HepG2 (cell line): ENCODE results near the gene SAMD4B. TPM values are rescaled to one million over a fixed set of nuclear protein-coding genes. Genes with fewer than 3 reads are reported as not detected.

Experiments used
- DR1 ChIP-seq: sonication (generic); formaldehyde crosslinking; IDR thresholded peaks from 2 replicates; pipeline ENCODE4 v1.8.0; 2021; ENCODE audit warnings: mild to moderate bottlenecking, missing genetic modification reagents, inconsistent platforms
- RFXAP ChIP-seq: sonication (generic); formaldehyde crosslinking; IDR thresholded peaks from 2 replicates; pipeline ENCODE4 v1.4.0; 2020; ENCODE audit warnings: missing genetic modification reagents, borderline replicate concordance
- SRY ChIP-seq: sonication (generic); formaldehyde crosslinking; IDR thresholded peaks from 2 replicates; pipeline ENCODE4 v1.8.0; 2022; ENCODE audit warnings: mild to moderate bottlenecking, missing genetic modification reagents
- TEAD2 ChIP-seq: sonication (generic); formaldehyde crosslinking; IDR thresholded peaks from 2 replicates; pipeline ENCODE4 v1.9.0; 2021; ENCODE audit warnings: missing genetic modification reagents
- ZNF660 ChIP-seq: sonication (generic); formaldehyde crosslinking; IDR thresholded peaks from 2 replicates; pipeline ENCODE4 v1.5.1; 2020; ENCODE audit warnings: mild to moderate bottlenecking, low read depth, missing genetic modification reagents, borderline replicate concordance
- polyA plus RNA-seq, 8 experiments: library from polyadenylated mRNA; depleted of rRNA in 3 of 8; stranded (reverse) in 7 of 8; unstranded in 1 of 8; fragments of >200 nt; fragmentation: Illumina TruSeq in 4 of 8; extraction: Trizol in 4 of 8; gene quantifications; 2 replicates each; pipeline versions ENCODE4 v1.2.1 to v1.2.3, GENCODE V29; 2011 to 2016; ENCODE audit warnings: low read depth in 4 of 8, missing spikeins in 1 of 8, mixed read lengths in 1 of 8; ENCODE audit not compliant: insufficient read depth in 1 of 8
- total RNA-seq, 5 experiments: library from RNA; depleted of rRNA; stranded (reverse); fragments of >200 nt; fragmentation: Illumina TruSeq; extraction: Trizol; gene quantifications; 2 replicates each; pipeline ENCODE4 v1.2.3, GENCODE V29; 2016; ENCODE audit warnings: low read depth in 1 of 5
- TF ChIP-seq, protein P1 (sequence below), 2 experiments: fragments of 450-650 bp in 1 of 2; sonication (generic) in 1 of 2; formaldehyde crosslinking in 1 of 2; IDR thresholded peaks; 2 replicates each; pipeline versions ENCODE4 v1.6.1 to v1.8.0; 2016 to 2022; ENCODE audit warnings: antibody characterized with exemption in 1 of 2, mild to moderate bottlenecking in 1 of 2, missing genetic modification reagents in 1 of 2

Gene SAMD4B
- total and polyA plus RNA-seq, 2 of the 13 experiments (the other 11 are each of a cell fraction or from before 2014, with no cell fraction given) = 26.0 to 31.8 TPM

DNA sequence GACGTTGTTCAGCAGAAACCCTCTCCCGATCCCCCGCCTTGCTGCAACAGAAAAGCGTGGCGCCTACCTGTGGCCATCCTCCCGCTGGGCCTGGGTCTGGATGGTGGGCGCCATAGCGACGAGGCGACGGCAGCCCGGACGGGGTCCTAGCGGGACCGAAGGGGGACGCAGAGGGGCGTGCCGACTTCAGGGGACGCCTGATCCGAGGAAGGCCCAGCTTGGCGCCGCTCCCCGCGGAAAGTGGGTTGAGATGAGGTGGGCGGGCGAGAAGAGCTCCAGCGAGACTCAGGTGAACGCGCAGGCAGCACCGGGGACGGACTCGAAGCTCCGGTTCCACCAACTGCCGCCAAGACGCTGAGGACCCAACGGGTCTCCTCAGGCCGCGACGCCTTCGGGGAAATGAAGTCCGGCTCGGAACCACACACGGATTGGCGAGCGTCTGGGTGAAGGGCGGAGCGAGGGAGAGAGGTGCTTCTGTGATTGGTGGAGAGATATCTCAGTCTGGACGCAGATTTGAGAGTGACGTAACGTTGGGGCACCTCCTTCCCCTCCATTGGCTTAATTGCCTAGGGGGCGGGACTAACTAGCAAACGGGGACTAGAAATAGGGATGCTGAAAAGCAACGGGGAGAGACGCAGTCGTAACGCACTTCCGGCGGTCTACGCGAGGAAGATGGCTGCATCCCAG lies 48.7 kb downstream of the SAMD4B start, which contains the start of the genes MED29 and PAF1 (continued):
- TF ChIP-seq, protein P1, sequence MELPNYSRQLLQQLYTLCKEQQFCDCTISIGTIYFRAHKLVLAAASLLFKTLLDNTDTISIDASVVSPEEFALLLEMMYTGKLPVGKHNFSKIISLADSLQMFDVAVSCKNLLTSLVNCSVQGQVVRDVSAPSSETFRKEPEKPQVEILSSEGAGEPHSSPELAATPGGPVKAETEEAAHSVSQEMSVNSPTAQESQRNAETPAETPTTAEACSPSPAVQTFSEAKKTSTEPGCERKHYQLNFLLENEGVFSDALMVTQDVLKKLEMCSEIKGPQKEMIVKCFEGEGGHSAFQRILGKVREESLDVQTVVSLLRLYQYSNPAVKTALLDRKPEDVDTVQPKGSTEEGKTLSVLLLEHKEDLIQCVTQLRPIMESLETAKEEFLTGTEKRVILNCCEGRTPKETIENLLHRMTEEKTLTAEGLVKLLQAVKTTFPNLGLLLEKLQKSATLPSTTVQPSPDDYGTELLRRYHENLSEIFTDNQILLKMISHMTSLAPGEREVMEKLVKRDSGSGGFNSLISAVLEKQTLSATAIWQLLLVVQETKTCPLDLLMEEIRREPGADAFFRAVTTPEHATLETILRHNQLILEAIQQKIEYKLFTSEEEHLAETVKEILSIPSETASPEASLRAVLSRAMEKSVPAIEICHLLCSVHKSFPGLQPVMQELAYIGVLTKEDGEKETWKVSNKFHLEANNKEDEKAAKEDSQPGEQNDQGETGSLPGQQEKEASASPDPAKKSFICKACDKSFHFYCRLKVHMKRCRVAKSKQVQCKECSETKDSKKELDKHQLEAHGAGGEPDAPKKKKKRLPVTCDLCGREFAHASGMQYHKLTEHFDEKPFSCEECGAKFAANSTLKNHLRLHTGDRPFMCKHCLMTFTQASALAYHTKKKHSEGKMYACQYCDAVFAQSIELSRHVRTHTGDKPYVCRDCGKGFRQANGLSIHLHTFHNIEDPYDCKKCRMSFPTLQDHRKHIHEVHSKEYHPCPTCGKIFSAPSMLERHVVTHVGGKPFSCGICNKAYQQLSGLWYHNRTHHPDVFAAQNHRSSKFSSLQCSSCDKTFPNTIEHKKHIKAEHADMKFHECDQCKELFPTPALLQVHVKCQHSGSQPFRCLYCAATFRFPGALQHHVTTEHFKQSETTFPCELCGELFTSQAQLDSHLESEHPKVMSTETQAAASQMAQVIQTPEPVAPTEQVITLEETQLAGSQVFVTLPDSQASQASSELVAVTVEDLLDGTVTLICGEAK (IDR thresholded peaks at IDR 0.05) = no peak; the same call in 1 of the 2 replicates
- TF ChIP-seq, protein P1 (CRISPR knock-in tag; IDR thresholded peaks at IDR 0.05) = peak; percentile 60; the same call in 1 of the 2 replicates
- peak; percentile 42; the same call in 1 of the 2 replicates for TF ChIP-seq RFXAP
- peak; percentile 77 for TF ChIP-seq SRY (CRISPR knock-in tag)
- TF ChIP-seq DR1 (CRISPR knock-in tag) = peak; percentile 99
- TF ChIP-seq TEAD2 (CRISPR knock-in tag) = no peak
- TF ChIP-seq ZNF660 = 0 out of 2 replicates have a peak, but pooled peaks have one; percentile 33
- TF ChIP-seq, all 625 proteins: peak for 260
